Measurements from ENCODE around the gene NPAS2.

The NPAS2 gene

GRCh38 chr2:100981011-100981410 lies 161.1 kb downstream of the NPAS2 start:
- H3K4me3 ChIP-seq (ENCODE audit: low read length) = no peak overlapping the region
- no peak for TF ChIP-seq CTCF (conservative IDR thresholded peaks at IDR 0.05; ENCODE audit: low read length)
- no peak for DNase-seq (ENCODE audit: low read depth)

- DNase-seq (ENCODE audit: low read depth) = no peak
- TF ChIP-seq CTCF (conservative IDR thresholded peaks at IDR 0.05; ENCODE audit: low read length) = no peak
Observed at GRCh38 chr2:100982431-100982861, 162.5 kb downstream of the NPAS2 start.

GRCh38 chr2:100983201-100983600 lies 163.3 kb downstream of the NPAS2 start:
- no peak for TF ChIP-seq CTCF (conservative IDR thresholded peaks at IDR 0.05; ENCODE audit: low read length)
- H3K4me3 ChIP-seq (ENCODE audit: low read length) = no peak overlapping the region
- no peak for DNase-seq (ENCODE audit: low read depth)

More at GRCh38 chr2:100982431-100982861, 162.5 kb downstream of the NPAS2 start:
- no peak overlapping the region for H3K4me3 ChIP-seq (ENCODE audit: low read length)

DNA sequence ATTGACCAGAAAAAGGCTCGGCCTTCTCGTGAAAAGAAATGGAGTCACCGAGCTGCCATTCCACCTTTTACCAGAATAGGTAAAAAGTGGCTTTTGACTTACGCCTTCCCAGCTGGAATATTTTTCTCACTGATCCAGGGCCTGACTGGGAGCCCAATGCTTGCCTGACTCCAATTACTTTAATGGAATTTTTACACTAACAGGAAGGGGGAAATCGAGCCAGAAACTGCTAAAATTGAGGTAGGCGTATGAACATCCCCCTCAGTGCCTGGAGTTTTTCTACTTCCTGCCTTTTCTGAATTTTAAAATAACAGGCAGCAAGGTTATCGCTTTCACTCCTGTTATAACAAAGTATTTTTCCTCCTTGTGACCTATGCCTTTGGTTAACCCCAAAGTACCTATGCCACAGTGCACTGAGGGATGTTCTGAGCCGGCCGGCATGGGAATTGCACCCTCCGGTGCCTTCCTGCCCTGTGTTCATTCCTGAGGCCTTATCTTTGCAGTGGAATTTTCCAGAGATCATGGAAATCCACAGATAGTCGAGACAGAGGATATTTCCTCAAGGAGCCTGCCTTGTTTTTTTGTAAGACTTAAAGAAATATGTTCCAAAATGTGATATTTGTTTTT lies 163.9 kb downstream of the NPAS2 start:
- no peak for DNase-seq (ENCODE audit: low read depth)

DNA sequence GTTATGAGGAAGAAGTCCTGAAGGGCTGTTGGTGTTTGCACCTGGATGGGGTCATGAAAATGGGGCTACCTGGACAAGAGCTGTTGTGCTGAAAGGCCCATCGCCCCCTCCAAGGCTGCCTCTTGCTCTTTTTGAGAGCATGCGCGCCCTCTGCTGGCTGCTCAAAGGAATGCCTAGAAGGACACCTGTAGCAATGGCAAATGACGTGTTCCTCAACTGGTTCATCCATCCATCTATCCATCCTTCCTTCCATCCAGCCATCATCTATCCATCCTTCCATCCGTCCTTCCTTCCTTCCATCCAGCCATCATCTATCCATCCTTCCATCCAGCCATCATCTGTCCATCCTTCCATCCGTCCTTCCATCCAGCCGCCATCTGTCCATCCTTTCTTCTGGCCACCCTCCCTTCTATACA lies 165.0 kb downstream of the NPAS2 start:
- DNase-seq (ENCODE audit: low read depth) = peak; percentile 65
- H3K4me3 ChIP-seq (ENCODE audit: low read length) = no peak overlapping the region
- TF ChIP-seq CTCF (conservative IDR thresholded peaks at IDR 0.05; ENCODE audit: low read length) = peak; percentile 97

More for the DNA sequence above, 163.9 kb downstream of the NPAS2 start:
- TF ChIP-seq CTCF (conservative IDR thresholded peaks at IDR 0.05; ENCODE audit: low read length) = no peak
- no peak overlapping the region for H3K4me3 ChIP-seq (ENCODE audit: low read length)

GRCh38 chr2:100986157-100986556 lies 166.2 kb downstream of the NPAS2 start:
- no peak for DNase-seq (ENCODE audit: low read depth)
- TF ChIP-seq CTCF (conservative IDR thresholded peaks at IDR 0.05; ENCODE audit: low read length) = no peak
- no peak overlapping the region for H3K4me3 ChIP-seq (ENCODE audit: low read length)

- DNase-seq (ENCODE audit: low read depth) = no peak
- H3K4me3 ChIP-seq (ENCODE audit: low read length) = no peak overlapping the region
Observed at GRCh38 chr2:100987536-100987935, 167.6 kb downstream of the NPAS2 start.

More at GRCh38 chr2:100987536-100987935, 167.6 kb downstream of the NPAS2 start:
- no peak for TF ChIP-seq CTCF (conservative IDR thresholded peaks at IDR 0.05; ENCODE audit: low read length)

Measured in AG10803 (cell line).